ACC112 (cell line): ENCODE measurements around the gene UBE2U.
"Not testable (repeated sequence)": the region's sequence is repeated elsewhere in the genome, so short reads cannot be mapped to it uniquely, and the experiment has no call there.

ENCODE experiments used
- H2AFZ ChIP-seq: fragments of 200-600 bp; sonication (generic); one replicate; pipeline ENCODE4 v1.6.0; 2017; ENCODE audit warnings: antibody characterized with exemption, low read length; ENCODE audit not compliant: unreplicated experiment
- H3K27ac ChIP-seq: fragments of 200-600 bp; sonication (generic); 2 replicates; pipeline ENCODE4 v1.5.1; 2014; ENCODE audit warnings: low read depth, mild to moderate bottlenecking, antibody characterized with exemption, low read length, moderate library complexity
- H3K27me3 ChIP-seq: fragments of 200-600 bp; sonication (generic); 2 replicates; pipeline ENCODE4 v1.6.1; 2014; ENCODE audit warnings: mild to moderate bottlenecking, antibody characterized with exemption, low read length, moderate library complexity, mixed read lengths; ENCODE audit not compliant: insufficient read depth
- H3K36me3 ChIP-seq: fragments of 200-600 bp; sonication (generic); 2 replicates; pipeline ENCODE4 v1.6.1; 2016; ENCODE audit warnings: mild to moderate bottlenecking, antibody characterized with exemption, low read length, moderate library complexity, mixed read lengths; ENCODE audit not compliant: insufficient read depth
- H3K4me1 ChIP-seq: fragments of 200-600 bp; sonication (generic); one replicate; pipeline ENCODE4 v1.6.1; 2016; ENCODE audit warnings: low read length, mixed read lengths; ENCODE audit not compliant: insufficient read depth, unreplicated experiment, control insufficient read depth
- H3K4me3 ChIP-seq: fragments of 200-600 bp; sonication (generic); 2 replicates; pipeline ENCODE4 v1.5.1; 2014; ENCODE audit warnings: mild to moderate bottlenecking, low read depth, low read length
- H3K79me2 ChIP-seq: fragments of 200-600 bp; sonication (generic); one replicate; pipeline ENCODE4 v1.6.0; 2016; ENCODE audit warnings: low read length; ENCODE audit not compliant: control insufficient read depth, unreplicated experiment, insufficient read depth

Gene UBE2U

GRCh38 chr1:64220241-64220640 is 16.8 kb downstream of the UBE2U start:
- Histone ChIP-seq H2AFZ (peak overlapping the region; percentile 22), H3K27me3 (no peaks in the 10 kb centered on the region), H3K4me3 (no peak overlapping the region), H3K79me2 (no peaks in the 10 kb centered on the region), H3K4me1 (peaks cover 12% of the 10 kb centered on the region), H3K27ac (no peak overlapping the region), H3K36me3 (no peaks in the 10 kb centered on the region)

- Histone ChIP-seq H3K4me3 (no peak overlapping the region; the same call in 1 of the 2 replicates), H3K27me3 (no peaks in the 10 kb centered on the region), H3K36me3 (no peaks in the 10 kb centered on the region), H3K4me1 (peaks cover 18% of the 10 kb centered on the region), H2AFZ (peak overlapping the region; percentile 68), H3K27ac (peak overlapping the region; percentile 93), H3K79me2 (no peaks in the 10 kb centered on the region)
Measured at GRCh38 chr1:64223329-64224151, 20.1 kb downstream of the UBE2U start.

GRCh38 chr1:64224236-64224635 is 20.8 kb downstream of the UBE2U start:
- not testable (repeated sequence) for H3K79me2 ChIP-seq, H3K4me3 ChIP-seq, H2AFZ ChIP-seq, H3K27me3 ChIP-seq, H3K36me3 ChIP-seq
- H3K27ac ChIP-seq: peak overlapping the region; percentile 93
- H3K4me1 ChIP-seq: peaks cover 18% of the 10 kb centered on the region

- Histone ChIP-seq H3K27me3 (no peaks in the 10 kb centered on the region), H3K79me2 (no peaks in the 10 kb centered on the region)
Measured at GRCh38 chr1:64228167-64228957, 24.9 kb downstream of the UBE2U start.

GRCh38 chr1:64229307-64229706 is 25.9 kb downstream of the UBE2U start:
- Histone ChIP-seq H2AFZ (no peak overlapping the region), H3K4me1 (peaks cover 13% of the 10 kb centered on the region), H3K4me3 (no peak overlapping the region), H3K27me3 (no peaks in the 10 kb centered on the region), H3K27ac (no peak overlapping the region), H3K79me2 (no peaks in the 10 kb centered on the region), H3K36me3 (no peaks in the 10 kb centered on the region)

More at GRCh38 chr1:64228167-64228957, 24.9 kb downstream of the UBE2U start:
- Histone ChIP-seq H2AFZ (peak overlapping the region; percentile 66), H3K4me3 (no peak overlapping the region), H3K4me1 (peaks cover 18% of the 10 kb centered on the region), H3K27ac (peak overlapping the region; percentile 28; the same call in 1 of the 2 replicates), H3K36me3 (no peaks in the 10 kb centered on the region)

- Histone ChIP-seq H3K36me3 (no peaks in the 10 kb centered on the region), H2AFZ (no peak overlapping the region), H3K79me2 (no peaks in the 10 kb centered on the region), H3K27ac (no peak overlapping the region), H3K4me3 (no peak overlapping the region), H3K27me3 (no peaks in the 10 kb centered on the region), H3K4me1 (peaks cover 6% of the 10 kb centered on the region)
Measured at GRCh38 chr1:64231153-64231552, 27.7 kb downstream of the UBE2U start.

GRCh38 chr1:64231654-64232053 is 28.2 kb downstream of the UBE2U start:
- Histone ChIP-seq H3K4me3 (no peak overlapping the region), H2AFZ (no peak overlapping the region), H3K4me1 (peaks cover 6% of the 10 kb centered on the region), H3K79me2 (no peaks in the 10 kb centered on the region), H3K27ac (no peak overlapping the region), H3K36me3 (no peaks in the 10 kb centered on the region), H3K27me3 (no peaks in the 10 kb centered on the region)

GRCh38 chr1:64234714-64235113 is 31.3 kb downstream of the UBE2U start:
- no peaks in the 10 kb centered on the region for H3K79me2 ChIP-seq
- H3K27ac ChIP-seq: no peak overlapping the region
- H3K4me1 ChIP-seq: no peaks in the 10 kb centered on the region
- H2AFZ ChIP-seq: no peak overlapping the region
- H3K36me3 ChIP-seq: no peaks in the 10 kb centered on the region
- H3K4me3 ChIP-seq: no peak overlapping the region
- no peaks in the 10 kb centered on the region for H3K27me3 ChIP-seq

- Histone ChIP-seq H3K4me1 (no peaks in the 10 kb centered on the region), H3K36me3 (no peaks in the 10 kb centered on the region), H3K79me2 (no peaks in the 10 kb centered on the region), H2AFZ (no peak overlapping the region), H3K27ac (no peak overlapping the region), H3K27me3 (no peaks in the 10 kb centered on the region), H3K4me3 (no peak overlapping the region)
Measured at GRCh38 chr1:64235181-64235580, 31.8 kb downstream of the UBE2U start.

GRCh38 chr1:64235910-64236309 is 32.5 kb downstream of the UBE2U start:
- Histone ChIP-seq H3K27ac (no peak overlapping the region), H2AFZ (no peak overlapping the region), H3K4me1 (no peaks in the 10 kb centered on the region), H3K4me3 (no peak overlapping the region), H3K36me3 (no peaks in the 10 kb centered on the region), H3K27me3 (no peaks in the 10 kb centered on the region), H3K79me2 (no peaks in the 10 kb centered on the region)
